ENCODE measurements around the gene ENTPD5.

GRCh38 chr14:73973497-73973896 is 45.6 kb downstream of the ENTPD5 start:
- TF ChIP-seq CTCF (IDR thresholded peaks at IDR 0.05; ENCODE audit: poor library complexity, severe bottlenecking) (no peak), TAF1 (IDR thresholded peaks at IDR 0.05; ENCODE audit: low read depth) (no peak), EZH2 (IDR thresholded peaks at IDR 0.05; ENCODE audit: borderline replicate concordance, insufficient read depth, low read length, poor library complexity, severe bottlenecking) (no peak)
